ENCODE measurements around the gene CAPZA1.

The CAPZA1 gene

GRCh38 chr1:112677501-112677900 is 57.9 kb downstream of the CAPZA1 start:
- Histone ChIP-seq H3K9me3 (ENCODE audit: control insufficient read depth, insufficient read depth, low read length) (no peaks in the 10 kb centered on the region), H3K9ac (ENCODE audit: low read depth, low read length) (no peak overlapping the region), H3K4me1 (ENCODE audit: insufficient read depth, low read length) (peaks cover 22% of the 10 kb centered on the region), H3K36me3 (ENCODE audit: insufficient read depth, low read length) (no peaks in the 10 kb centered on the region)

DNA sequence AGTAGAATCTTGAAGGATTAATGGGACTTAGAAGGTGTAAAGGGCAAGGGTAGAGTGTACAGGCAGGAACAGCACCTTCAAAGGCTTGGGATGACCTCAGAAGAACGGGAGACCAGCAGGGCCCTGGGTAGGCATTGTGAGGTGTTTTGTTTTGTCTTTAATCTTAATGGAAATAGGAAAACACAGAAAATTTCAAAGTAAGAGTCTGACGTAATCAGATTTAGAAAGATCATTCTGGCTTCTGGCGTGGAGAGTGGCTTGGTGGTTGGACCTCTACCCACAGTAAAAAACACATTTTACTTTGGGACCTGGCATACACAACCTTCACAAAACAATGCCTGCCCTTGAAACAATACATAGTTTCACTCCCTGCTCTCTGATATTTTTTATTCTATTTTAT is 59.0 kb downstream of the CAPZA1 start:
- H3K36me3 ChIP-seq (ENCODE audit: insufficient read depth, low read length) = no peaks in the 10 kb centered on the region
- H3K9me3 ChIP-seq (ENCODE audit: control insufficient read depth, insufficient read depth, low read length) = no peaks in the 10 kb centered on the region
- no peak overlapping the region for H3K9ac ChIP-seq (ENCODE audit: low read depth, low read length)
- H3K4me1 ChIP-seq (ENCODE audit: insufficient read depth, low read length) = peaks cover 11% of the 10 kb centered on the region

DNA sequence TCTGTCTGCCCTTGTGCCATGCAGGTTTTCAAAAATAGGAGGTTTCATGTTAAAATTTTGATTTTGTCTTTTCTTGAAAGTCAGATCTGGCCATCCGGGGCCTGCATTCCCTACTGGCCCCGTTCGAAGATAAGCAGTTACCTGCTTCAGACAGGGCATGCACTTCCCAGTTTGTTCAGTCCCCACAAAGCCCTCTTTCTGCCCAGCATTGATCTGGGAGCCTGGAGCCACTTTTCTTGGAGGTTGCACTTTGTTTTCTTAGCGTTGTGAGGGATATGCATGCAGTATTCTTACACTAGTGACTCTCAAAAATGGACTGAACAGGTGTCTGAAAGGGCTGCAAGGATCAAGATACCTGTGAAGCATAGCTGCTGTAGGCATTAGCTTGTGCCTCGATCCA is 66.3 kb downstream of the CAPZA1 start:
- H3K36me3 ChIP-seq (ENCODE audit: insufficient read depth, low read length) = no peaks in the 10 kb centered on the region
- H3K9me3 ChIP-seq (ENCODE audit: control insufficient read depth, insufficient read depth, low read length) = no peaks in the 10 kb centered on the region
- no peak overlapping the region for H3K9ac ChIP-seq (ENCODE audit: low read depth, low read length)

GRCh38 chr1:112686417-112686816 is 66.8 kb downstream of the CAPZA1 start:
- H3K36me3 ChIP-seq (ENCODE audit: insufficient read depth, low read length) = no peaks in the 10 kb centered on the region

More for the DNA sequence above, 66.3 kb downstream of the CAPZA1 start:
- peaks cover 7% of the 10 kb centered on the region; the same call in 1 of the 2 replicates for H3K4me1 ChIP-seq (ENCODE audit: insufficient read depth, low read length)

DNA sequence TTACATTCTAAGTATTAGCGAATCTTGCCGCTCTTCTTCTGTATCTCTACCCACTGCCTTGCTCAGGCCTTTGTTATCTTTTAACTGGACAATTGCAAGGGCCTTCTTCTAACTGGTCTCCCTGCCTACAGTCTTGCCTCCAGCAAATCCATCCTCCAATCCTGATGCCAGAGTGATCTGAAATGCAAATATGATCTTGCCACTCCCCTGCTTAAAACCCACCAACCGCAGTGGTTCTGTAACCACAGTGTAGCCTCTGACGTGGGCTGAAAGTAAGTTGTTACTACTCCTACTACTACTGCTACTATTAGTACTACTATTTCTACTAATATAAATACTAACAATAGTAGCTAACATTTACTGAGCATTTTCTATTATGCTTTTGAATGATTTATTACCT is 67.2 kb downstream of the CAPZA1 start:
- Histone ChIP-seq H3K9ac (ENCODE audit: low read depth, low read length) (no peak overlapping the region), H3K4me1 (ENCODE audit: insufficient read depth, low read length) (peaks cover 7% of the 10 kb centered on the region; the same call in 1 of the 2 replicates), H3K36me3 (ENCODE audit: insufficient read depth, low read length) (no peaks in the 10 kb centered on the region), H3K9me3 (ENCODE audit: control insufficient read depth, insufficient read depth, low read length) (no peaks in the 10 kb centered on the region)

More at GRCh38 chr1:112686417-112686816, 66.8 kb downstream of the CAPZA1 start:
- Histone ChIP-seq H3K4me1 (ENCODE audit: insufficient read depth, low read length) (peaks cover 7% of the 10 kb centered on the region; the same call in 1 of the 2 replicates), H3K9me3 (ENCODE audit: control insufficient read depth, insufficient read depth, low read length) (no peaks in the 10 kb centered on the region), H3K9ac (ENCODE audit: low read depth, low read length) (no peak overlapping the region)

- H3K36me3 ChIP-seq (ENCODE audit: insufficient read depth, low read length) = no peaks in the 10 kb centered on the region
Measured at GRCh38 chr1:112687361-112687760, 67.7 kb downstream of the CAPZA1 start.

GRCh38 chr1:112687785-112688496 is 68.3 kb downstream of the CAPZA1 start:
- Histone ChIP-seq H3K9ac (ENCODE audit: low read depth, low read length) (no peak overlapping the region), H3K9me3 (ENCODE audit: control insufficient read depth, insufficient read depth, low read length) (no peaks in the 10 kb centered on the region), H3K4me1 (ENCODE audit: insufficient read depth, low read length) (peaks cover 7% of the 10 kb centered on the region; the same call in 1 of the 2 replicates), H3K36me3 (ENCODE audit: insufficient read depth, low read length) (no peaks in the 10 kb centered on the region)

More at GRCh38 chr1:112687361-112687760, 67.7 kb downstream of the CAPZA1 start:
- H3K9ac ChIP-seq (ENCODE audit: low read depth, low read length) = no peak overlapping the region
- H3K4me1 ChIP-seq (ENCODE audit: insufficient read depth, low read length) = peaks cover 7% of the 10 kb centered on the region; the same call in 1 of the 2 replicates
- no peaks in the 10 kb centered on the region for H3K9me3 ChIP-seq (ENCODE audit: control insufficient read depth, insufficient read depth, low read length)

GRCh38 chr1:112688781-112689193 is 69.2 kb downstream of the CAPZA1 start:
- Histone ChIP-seq H3K36me3 (ENCODE audit: insufficient read depth, low read length) (no peaks in the 10 kb centered on the region), H3K4me1 (ENCODE audit: insufficient read depth, low read length) (peaks cover 7% of the 10 kb centered on the region; the same call in 1 of the 2 replicates), H3K9ac (ENCODE audit: low read depth, low read length) (no peak overlapping the region), H3K9me3 (ENCODE audit: control insufficient read depth, insufficient read depth, low read length) (no peaks in the 10 kb centered on the region)

DNA sequence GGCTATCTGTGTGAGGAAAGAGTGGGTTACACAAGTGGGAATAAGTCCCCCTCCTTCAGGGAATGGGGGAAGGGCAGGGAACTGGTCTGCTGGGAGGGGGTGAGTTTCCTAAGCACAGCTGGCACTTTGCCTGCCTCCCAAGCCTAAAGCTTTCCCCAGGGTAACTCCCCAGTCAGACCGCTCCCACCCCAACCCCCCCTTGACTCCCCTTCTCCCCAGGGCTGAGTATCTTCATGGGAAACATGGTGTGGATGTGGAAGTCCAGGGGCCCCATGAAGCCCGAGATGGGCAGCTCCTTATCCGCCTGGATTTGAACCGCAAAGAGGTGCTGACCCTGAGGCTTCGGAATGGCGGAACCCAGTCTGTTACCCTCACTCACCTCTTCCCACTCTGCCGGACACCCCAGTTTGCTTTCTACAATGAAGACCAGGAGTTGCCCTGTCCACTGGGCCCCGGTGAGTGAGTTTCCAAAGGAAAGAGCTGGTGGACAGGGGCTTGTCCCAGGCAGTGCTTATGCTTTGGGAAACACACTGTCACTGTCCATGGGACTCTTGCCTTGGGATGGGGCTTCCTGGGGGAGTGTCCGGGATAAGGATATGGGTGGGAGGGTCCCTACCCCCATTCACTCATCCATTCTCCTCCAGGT is 69.7 kb downstream of the CAPZA1 start:
- Histone ChIP-seq H3K4me1 (ENCODE audit: insufficient read depth, low read length) (peaks cover 7% of the 10 kb centered on the region; the same call in 1 of the 2 replicates), H3K36me3 (ENCODE audit: insufficient read depth, low read length) (no peaks in the 10 kb centered on the region), H3K9me3 (ENCODE audit: control insufficient read depth, insufficient read depth, low read length) (no peaks in the 10 kb centered on the region), H3K9ac (ENCODE audit: low read depth, low read length) (no peak overlapping the region)

GRCh38 chr1:112689842-112690237 is 70.2 kb downstream of the CAPZA1 start:
- Histone ChIP-seq H3K9ac (ENCODE audit: low read depth, low read length) (no peak overlapping the region), H3K9me3 (ENCODE audit: control insufficient read depth, insufficient read depth, low read length) (no peaks in the 10 kb centered on the region), H3K36me3 (ENCODE audit: insufficient read depth, low read length) (no peaks in the 10 kb centered on the region), H3K4me1 (ENCODE audit: insufficient read depth, low read length) (peaks cover 7% of the 10 kb centered on the region; the same call in 1 of the 2 replicates)

DNA sequence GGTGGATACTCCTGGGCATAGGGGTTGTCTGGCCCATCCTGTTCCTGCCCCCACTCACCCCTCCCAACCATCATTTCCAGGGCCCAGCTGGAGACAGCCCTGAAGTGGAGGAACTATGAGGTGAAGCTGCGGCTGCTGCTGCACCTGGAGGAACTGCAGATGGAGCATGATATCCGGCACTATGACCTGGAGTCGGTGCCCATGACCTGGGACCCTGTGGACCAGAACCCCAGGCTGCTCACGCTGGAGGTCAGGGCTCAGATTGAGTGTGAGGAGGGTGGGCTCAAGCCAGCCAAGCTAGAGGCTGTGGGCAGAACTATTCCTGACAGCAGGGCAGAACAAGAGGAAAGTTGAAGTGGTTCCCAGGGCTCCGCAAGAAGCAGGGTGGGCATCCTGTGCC is 73.0 kb downstream of the CAPZA1 start:
- Histone ChIP-seq H3K9me3 (ENCODE audit: control insufficient read depth, insufficient read depth, low read length) (no peaks in the 10 kb centered on the region), H3K36me3 (ENCODE audit: insufficient read depth, low read length) (no peaks in the 10 kb centered on the region), H3K4me1 (ENCODE audit: insufficient read depth, low read length) (no peaks in the 10 kb centered on the region; the same call in 1 of the 2 replicates), H3K9ac (ENCODE audit: low read depth, low read length) (no peak overlapping the region)

DNA sequence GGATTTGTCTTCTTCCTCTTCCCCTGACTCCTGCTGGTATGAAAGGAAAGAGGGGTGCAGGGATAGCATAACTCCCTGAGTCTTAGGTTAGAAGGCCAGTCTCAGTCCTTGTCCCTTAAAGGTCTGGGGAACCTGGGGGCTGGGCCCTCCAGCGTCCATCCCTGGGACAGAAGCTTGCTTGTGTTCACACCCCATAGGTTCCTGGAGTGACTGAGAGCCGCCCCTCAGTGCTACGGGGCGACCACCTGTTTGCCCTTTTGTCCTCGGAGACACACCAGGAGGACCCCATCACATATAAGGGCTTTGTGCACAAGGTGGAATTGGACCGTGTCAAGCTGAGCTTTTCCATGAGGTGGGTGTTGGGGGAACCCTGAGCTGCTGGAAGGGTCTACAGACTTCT is 74.2 kb downstream of the CAPZA1 start:
- H3K9me3 ChIP-seq (ENCODE audit: control insufficient read depth, insufficient read depth, low read length) = no peaks in the 10 kb centered on the region
- no peak overlapping the region for H3K9ac ChIP-seq (ENCODE audit: low read depth, low read length)
- peaks cover 9% of the 10 kb centered on the region for H3K4me1 ChIP-seq (ENCODE audit: insufficient read depth, low read length)
- H3K36me3 ChIP-seq (ENCODE audit: insufficient read depth, low read length) = no peaks in the 10 kb centered on the region

GRCh38 chr1:112694363-112694929 is 74.8 kb downstream of the CAPZA1 start:
- Histone ChIP-seq H3K9me3 (ENCODE audit: control insufficient read depth, insufficient read depth, low read length) (no peaks in the 10 kb centered on the region), H3K36me3 (ENCODE audit: insufficient read depth, low read length) (no peaks in the 10 kb centered on the region), H3K9ac (ENCODE audit: low read depth, low read length) (no peak overlapping the region), H3K4me1 (ENCODE audit: insufficient read depth, low read length) (peaks cover 16% of the 10 kb centered on the region)

DNA sequence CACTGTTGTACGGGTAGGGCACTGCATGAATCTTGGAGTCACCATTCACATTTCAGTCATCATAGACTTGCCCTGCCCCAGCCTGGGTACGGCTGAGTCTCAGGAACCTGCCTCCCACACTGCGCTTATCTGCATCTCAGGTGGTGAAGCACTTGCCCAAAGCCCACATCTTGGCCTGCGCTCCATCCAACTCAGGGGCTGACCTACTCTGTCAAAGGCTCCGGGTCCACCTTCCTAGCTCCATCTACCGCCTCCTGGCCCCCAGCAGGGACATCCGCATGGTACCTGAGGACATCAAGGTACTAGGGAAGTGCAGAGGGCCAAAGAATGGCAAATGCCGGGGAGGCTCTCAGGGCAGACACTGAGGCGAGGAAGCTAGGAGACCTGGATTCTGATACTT is 75.6 kb downstream of the CAPZA1 start:
- H3K9me3 ChIP-seq (ENCODE audit: control insufficient read depth, insufficient read depth, low read length) = no peaks in the 10 kb centered on the region
- H3K36me3 ChIP-seq (ENCODE audit: insufficient read depth, low read length) = no peaks in the 10 kb centered on the region
- H3K4me1 ChIP-seq (ENCODE audit: insufficient read depth, low read length) = peaks cover 23% of the 10 kb centered on the region
- no peak overlapping the region for H3K9ac ChIP-seq (ENCODE audit: low read depth, low read length)
